Ureter (tissue), 1 donor: Measurements from ENCODE around the gene AKAP10. TPM values are rescaled to one million over a fixed set of nuclear protein-coding genes. Genes with fewer than 3 reads are reported as not detected.
"Not testable (repeated sequence)": the region's sequence is repeated elsewhere in the genome, so short reads cannot be mapped to it uniquely, and the experiment has no call there.

Source experiments
- DNase-seq: peaks from one replicate; pipeline ENCODE4 v3.0.0-alpha.2; 2020; ENCODE audit warnings: low spot score
- total RNA-seq: library from RNA; stranded (reverse); gene quantifications from one replicate; pipeline ENCODE4 v1.2.4, GENCODE V29; 2023
- donor health status: DM: yes; HTN: yes; CAD: no.

AKAP10 gene
- total RNA-seq, 1 donor from 2014 or later = 57.1 TPM

DNA sequence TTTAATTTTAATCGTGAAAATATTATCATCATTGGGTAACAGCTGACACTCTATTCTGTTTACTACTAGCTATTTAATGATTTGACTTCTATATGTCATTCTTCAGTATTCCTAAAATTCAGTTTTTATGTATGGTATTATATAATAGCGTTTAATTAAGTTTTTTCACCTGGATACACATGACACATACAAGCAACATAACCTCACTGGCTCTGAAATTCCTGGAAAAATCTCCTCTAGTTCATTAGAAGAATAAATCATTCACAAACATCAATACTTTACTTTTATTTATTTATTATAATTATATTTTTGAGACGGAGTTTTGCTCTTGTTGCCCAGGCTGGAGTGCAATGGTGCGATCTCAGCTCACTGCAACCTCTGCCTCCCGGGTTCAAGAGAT lies 44.0 kb downstream of the AKAP10 start:
- DNase-seq = no peak

DNA sequence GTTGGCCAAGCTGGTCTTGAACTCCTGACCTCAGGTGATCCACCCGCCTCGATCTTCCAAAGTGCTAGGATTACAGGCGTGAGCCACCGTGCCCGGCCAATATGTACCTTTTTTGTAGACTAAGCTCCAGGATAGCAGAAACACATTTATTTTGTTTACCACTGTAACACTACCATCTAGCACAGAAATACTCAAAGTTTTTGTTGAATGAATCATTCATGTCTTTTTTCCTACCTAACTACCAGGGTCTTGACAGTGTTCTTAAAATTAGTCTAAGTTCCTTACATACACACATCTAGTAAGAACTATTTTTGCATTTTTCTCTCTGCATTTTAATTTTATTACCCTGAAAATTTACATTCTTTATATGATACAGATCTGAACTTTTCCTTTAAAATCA lies 44.4 kb downstream of the AKAP10 start:
- DNase-seq = no peak

DNA sequence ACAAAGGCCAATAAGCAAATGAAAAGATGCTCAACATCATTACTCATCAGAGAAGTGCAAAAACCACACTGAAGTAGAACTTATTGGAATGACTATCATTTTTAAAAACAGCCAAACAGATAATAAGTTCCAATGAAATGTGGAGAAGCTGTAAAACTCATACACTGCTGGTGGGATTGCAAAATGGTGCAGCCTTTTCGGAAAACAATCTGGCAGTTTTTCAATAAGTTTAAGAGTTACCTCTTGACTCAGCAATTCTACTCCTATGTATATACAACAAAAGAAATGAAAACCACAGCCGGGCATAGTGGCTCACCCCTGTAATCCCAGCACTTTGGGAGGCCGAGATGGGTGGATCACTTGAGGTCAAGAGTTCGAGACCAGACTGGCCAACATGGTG lies 49.3 kb downstream of the AKAP10 start:
- DNase-seq = no peak

DNA sequence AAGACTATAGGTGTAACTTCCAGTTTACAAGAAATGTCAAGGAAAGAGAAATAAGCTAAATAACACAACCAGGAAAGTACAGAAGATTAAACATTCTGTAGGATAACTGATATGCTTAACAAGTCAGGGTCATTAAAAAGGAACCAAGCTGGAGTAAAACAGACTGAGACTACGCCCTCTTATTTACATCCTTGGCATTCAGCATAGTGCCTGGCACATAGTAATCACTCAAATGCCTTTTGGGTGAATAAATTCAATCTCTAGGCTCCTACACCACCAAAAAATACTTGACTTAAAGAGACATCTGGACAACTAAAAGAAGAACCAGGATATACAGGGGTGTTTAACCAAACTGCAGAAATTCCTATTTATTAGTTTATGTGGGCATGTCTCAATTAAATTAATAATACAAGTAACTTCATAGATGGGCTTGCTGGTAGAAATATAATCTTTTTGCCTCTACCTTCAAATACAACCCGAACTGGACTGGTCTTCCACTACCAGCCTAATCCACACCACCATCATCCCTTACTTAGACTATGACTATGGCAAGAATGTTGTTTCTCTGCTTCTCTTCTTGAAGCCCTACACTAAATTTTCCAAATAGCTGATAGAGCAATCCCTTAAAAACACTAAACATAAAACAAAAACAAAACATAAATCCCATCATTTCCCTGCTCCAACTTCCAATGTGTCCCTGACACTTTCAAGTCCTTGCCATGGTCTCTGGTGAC lies 62.2 kb downstream of the AKAP10 start:
- no peak for DNase-seq

DNA sequence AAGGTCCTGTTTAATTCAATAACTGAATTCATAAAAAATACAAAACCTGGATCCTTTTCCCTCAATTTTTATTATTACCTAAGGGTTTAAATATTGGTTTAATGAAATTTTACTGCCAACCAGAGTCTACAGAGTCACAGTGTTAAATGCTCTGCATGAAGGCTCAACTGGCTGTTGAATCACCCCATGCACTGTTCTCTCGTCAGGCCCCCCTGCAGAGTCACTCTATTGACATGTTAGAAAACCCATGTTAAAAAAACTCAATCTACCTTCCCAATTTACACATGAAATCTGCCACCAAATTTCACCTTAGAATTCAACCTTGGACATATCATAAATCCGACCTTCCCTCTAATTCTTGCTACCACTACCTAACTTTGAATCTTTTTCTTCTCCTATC lies 66.6 kb downstream of the AKAP10 start:
- no peak for DNase-seq

DNA sequence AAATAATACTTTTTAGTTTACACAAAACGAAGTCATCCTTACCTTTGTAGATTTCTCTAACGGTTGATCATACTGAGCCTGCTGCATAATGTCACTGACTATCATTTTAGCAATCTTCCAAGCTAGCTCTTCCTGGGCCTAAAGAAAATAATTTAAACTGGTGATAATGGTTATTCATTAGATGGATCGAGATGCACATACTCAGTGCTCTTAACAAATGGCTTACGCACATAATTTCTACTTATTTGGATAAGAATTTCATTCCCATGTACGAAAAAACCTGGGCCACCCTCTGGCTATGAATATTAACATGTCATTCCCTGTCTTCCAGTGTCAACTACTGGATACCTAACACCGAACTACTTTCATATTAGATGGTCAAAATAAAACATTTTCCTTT lies 68.5 kb downstream of the AKAP10 start:
- DNase-seq = no peak

DNA sequence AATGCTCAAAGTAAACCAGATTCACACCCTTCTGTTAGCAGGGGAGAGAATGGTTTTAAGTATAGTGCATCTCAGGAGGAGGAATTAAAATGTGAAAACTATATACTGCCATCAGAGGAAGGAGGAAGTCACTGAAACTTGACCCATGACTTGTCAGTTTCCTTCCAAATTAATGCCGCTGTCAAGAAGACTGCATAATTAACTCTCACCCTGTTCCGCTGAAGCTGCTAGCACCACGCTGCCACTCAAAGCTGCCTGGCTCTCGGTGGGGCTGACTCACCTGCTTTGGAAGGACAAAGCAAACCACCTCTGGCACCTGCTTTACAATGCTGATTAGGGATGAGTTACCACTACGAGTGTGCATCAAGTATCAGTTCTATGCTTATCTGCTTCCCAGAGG lies 72.1 kb downstream of the AKAP10 start:
- no peak for DNase-seq

DNA sequence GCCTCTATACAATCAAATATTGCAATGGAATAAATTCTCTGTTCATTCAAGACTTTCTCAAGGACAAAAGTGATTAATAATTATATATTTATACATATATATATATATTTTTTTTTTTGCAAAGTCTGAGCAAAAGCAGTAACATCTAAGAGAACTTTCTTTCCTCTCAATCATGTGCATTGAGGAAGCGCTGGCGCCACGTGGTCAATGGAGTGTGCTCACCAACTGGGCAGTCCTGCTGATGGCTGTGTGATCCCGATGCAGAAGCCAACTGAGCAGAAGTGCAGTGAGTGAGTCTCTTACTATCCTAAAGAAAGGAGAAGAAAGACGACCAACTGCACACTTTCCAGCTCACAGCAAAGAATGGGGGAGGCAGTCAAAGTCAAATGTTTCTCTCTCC lies 72.7 kb downstream of the AKAP10 start:
- DNase-seq = no peak

DNA sequence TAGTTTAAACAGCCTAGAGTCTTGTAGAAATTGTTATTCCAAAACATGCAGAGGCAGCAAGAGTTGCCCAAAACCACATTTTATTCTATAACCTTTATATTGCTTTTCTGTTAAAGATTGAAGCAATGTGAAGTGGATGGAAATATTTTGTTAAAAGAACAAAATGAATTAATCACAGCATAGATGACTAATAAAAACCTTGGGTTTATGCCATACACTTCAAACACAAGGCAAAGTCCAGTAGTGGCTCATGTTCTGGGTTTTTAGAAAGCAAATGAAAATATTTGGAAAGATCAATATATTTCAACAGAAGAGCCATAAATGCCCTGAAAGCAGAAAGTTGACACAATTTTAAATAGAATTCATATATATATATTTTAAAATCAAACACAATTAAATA lies 73.2 kb downstream of the AKAP10 start:
- DNase-seq = no peak

DNA sequence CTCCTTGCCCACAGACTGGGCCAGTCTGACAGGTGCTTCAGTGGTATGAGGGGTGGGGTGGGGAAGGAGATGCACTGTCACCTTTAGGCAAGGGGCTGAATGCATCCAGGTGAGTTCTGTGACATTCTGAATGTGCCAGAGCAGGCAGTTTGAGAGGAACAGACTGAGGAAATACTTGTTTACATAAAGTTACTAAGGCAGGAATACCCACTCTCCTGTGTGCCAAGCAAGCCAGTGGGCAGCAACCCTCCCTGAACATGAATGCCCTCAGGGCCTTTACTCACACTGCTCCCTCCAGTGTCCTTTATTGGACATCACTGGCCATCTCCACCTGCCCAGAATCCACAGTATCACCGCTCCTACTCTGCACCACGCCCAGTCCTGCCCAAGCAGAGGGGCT lies 76.8 kb downstream of the AKAP10 start:
- no peak for DNase-seq

DNA sequence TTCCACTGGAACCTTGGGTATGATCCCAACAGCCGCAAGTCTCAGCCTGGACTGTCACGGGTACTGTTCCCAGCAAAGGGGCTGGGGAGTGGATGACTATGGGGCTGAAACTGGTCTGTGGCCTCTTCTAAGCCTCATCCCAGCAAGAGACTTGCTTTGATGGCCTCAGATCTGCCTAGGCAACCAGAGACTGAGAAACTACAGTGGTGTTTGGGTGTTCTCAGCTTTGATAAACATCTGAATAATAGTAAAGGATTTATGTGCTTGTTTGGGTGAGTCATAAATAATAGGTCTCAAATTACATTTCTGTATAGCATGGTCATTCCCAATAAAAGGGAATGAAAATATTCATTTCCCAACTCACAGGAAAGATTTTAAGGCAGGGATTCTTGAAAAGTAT lies 79.7 kb downstream of the AKAP10 start:
- DNase-seq = no peak

DNA sequence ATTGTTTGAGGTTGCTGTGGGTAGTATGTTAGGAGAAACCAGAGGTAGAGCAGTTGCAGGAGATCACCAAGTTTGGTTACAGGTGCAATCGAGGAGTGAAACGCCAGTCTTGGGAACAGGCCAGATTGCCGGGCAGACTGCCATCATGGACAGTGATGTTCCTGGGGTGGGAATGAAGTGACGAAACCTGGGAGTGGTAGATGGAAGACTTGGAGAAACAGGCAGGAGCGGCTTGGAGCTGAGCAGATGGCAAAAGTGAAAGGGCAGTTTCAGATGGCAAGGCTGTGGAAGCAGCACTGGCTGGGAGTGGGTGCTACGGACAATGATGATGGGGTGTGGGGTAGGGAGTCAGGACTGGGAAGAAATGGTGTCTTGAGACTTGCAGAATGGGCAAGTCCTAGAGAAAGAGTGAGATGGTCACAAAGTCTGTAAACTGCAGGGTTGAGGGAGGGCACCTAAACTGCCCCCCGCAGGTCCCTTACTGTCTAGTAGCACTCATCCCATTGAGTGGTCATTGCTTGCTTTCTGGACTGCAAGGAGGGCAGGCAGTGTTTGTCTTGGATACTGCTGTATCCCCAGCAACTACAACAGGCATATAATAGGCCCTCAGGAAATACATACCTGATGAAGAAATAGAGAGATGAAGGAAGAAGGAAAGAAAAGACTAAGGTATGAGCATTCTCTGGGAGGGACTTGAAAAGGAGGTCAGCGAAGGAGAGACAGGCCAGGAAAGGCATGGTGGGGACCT lies 80.4 kb downstream of the AKAP10 start:
- DNase-seq = no peak

DNA sequence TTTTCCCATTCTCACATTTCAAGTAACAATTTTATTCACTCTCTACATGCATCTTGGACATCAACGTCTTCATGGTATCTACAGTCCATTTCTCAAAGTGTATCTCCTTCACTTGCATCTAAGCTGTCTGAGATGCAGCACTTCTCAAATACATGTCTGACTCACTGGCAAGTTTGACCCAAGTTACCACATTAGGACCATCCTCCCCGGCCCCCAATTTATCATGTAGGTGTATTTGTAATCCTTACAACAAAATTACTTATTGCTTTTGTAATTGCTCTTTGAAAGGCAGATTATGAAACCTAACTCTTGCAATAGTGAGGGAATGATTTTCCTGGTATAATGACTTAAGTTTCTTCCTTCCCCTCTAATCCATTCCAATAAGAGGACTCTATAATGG lies 80.9 kb downstream of the AKAP10 start:
- no peak for DNase-seq

DNA sequence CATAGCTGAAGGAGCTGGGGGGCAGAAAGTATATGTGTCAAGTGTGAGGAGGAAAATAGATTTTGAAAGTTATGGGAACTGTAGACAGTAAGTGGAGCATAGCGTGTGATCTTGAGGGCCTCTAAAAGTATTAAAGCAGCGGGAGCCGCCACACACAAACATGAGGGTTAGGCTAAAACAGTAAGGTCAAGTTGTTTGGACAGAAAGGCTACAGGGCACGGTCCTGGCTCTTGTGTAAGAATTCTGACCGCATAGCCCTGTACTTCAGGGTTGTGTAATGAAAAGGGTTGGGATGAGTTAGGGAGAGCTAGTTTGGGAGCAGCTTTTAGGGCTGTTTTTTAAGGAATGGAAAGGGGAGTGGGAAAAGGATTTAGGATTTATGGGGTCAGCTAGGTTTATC lies 87.1 kb downstream of the AKAP10 start:
- not testable (repeated sequence) for DNase-seq

DNA sequence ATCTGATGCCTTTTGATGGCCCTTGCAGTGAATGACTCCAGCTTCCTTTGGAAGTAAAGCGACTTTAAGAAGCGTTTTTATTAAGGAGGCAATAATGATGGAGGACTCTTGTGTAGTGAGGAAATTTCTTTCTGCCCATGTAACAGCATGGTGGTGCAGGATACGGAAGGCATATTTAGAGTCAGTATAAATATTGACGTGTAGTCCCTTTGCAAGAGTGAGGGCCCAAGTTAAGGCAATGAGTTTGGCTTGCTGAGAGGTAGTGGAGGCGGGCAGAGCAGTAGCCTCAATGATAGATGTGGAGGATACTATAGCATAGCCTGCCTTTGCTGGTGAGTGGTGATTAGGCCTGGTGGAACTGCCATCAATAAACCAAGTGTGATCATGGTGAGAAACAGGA lies 87.6 kb downstream of the AKAP10 start:
- not testable (repeated sequence) for DNase-seq

DNA sequence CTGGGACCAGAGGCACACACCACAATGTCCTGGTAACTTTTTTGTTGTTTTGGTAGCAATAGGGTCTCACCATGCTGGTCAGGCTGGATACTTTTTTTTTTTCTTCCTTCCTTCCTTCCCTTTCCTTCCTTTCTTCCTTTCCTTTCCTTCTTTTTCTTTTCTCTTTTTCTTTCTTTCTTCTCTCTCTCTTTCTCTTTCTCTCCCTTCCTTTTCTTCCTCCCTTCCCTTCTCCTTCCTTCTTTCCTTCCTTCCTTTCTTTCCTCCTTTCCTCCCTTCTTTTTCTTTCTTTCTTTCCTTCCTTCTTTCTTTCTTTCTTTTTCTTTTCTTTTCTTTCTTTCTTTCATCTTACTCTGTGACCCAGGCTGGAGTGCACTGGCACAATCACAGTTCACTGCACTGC lies 91.5 kb downstream of the AKAP10 start:
- no peak for DNase-seq

DNA sequence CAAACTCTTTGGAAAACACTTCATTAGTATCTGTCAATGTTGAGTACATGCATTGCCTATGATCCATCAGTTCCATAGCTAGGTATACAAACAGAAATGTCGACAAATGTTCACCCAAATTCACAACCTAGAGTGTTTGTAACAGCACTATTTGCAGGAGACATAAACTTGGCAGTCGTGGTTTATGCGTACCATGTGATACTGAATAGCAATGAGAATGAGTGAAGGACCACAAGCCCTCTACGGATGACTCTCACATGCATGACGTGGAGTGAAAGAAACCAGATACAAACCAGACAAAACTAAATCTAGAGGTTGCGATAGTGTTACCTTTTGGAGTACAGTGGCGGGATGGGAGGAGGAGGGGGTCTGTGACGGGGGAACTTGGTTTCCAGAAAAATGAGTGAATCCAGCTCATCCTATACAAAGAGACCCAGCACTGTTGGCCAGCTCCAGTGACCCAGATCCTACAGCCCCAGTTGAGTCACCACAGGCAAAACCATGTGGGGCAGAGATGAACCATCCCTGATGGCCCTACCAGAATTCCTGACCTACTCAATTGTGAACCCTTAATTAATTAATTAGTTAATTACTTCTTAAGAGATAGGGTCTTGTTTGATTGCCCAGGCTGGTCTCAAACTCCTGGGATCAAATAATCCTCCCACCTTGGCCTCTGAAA lies 94.0 kb downstream of the AKAP10 start:
- DNase-seq = no peak

DNA sequence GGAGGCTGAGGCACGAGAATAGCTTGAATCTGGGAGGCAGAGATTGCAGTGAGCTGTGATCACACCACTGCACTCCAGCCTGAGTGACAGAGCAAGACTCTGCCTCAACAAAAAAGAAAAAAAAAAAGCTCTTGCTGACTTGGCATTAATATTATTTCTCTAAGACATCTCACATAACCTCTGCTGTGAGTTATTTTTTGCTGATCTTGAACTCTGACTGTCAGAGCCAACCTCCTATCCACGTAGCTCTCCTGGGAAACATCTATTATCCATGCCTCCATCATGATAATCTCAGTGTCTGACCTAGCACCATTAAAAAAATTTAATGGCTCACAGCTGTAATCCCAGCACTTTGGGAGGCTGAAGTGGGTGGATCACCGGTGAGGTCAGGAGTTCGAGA lies 97.2 kb downstream of the AKAP10 start:
- no peak for DNase-seq

DNA sequence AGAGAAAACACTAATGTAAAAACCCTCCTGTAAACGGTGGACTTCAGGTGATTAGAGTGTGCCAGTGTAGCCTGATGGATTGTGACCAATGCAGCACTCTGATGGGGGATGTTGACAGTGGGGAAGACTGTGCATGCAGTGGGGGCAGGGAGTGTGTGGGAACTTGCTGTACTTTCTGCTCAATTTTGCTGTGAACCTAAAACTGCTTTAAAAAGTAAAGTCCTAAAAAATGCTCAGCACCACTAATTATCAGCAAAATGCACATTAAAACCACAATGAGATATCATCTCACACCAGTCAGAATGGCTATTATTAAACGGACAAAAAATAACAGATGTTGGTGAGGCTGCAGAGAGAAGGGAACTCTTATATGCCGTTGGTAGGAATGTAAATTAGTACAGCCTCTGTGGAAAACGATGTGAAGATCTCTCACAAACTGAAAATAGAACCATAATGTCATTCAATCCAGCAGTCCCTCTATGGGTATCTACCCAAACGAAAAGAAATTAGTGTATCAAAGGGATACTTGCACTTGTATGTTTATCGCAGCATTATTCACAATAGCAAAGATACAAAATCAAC lies 100.2 kb downstream of the AKAP10 start:
- DNase-seq = no peak

DNA sequence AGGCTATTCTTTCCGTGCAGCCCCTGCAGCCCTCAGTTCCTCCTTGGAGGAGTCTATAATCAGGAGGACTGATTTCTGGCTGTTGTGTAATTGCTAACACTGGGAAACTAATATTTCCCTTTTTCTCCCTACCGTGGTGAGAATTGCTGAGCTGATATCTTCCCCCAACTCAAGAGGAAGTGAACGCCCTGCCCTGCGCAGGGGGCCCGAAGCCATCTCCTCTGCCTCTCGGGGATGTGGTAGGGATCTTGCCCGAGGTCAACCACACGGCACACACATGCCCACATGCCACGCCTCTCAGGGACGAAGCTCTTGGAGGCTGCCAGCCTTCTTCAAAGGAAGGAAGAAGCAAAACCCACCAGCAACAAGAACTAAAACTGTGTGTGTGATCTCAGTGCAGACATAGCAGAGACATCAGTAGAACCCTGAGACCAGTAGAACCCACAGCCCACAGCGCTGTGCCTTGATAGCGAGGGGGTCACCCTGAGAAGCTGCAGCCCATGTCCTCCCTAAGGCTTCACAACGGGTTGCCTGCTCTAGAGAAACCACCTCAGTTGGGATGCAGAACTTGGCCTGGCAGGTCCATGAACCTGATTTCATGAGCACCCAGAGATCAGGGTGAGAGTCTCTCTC lies 101.0 kb downstream of the AKAP10 start:
- no peak for DNase-seq

DNA sequence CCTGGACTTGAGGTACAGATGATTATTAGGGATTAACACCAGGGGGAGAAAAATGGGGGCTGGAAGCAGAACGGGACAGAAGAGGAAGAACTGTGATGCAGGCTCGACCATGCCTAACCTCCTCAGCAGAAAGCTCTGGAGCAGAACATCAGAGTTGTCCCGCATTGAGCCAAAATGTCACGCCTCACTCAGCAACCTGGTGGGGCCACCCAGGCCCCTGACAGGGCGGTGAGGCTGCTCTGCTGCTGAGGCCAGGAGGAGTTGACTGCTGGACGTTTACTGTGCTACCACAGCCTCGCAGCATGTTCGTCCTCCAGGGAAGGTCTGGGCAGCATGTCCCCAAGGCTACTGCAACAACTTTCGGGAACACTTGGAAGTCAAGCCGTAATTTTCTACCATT lies 103.4 kb downstream of the AKAP10 start:
- no peak for DNase-seq

DNA sequence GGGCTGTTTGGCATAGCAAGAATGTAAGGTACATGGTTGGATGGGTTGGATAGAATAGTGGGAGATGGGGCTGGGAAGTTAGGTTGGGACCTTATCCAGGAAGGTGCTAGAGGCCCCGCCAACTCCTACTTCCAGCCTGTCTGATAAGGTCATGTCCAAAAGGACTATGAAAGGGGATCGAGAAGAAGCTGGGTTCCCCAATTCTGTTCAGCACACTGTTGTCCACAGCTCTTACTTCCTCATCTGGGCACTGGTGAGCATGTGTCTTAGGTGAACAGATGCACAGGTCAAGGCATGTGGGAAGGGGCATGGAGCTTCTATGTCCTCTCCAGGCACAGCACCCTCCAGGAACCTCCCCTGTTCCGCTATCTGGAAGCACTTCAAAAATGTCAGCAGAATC lies 104.3 kb downstream of the AKAP10 start:
- no peak for DNase-seq
